ENCODE data around the gene TEX22. TPM values are rescaled to one million over a fixed set of nuclear protein-coding genes. Genes with fewer than 3 reads are reported as not detected.
A peak's percentile ranks its signal among the peaks of the same experiment; 100 is the strongest.

TEX22 gene
- total RNA-seq, 1 donor from 2014 or later = 5.7 TPM

DNA sequence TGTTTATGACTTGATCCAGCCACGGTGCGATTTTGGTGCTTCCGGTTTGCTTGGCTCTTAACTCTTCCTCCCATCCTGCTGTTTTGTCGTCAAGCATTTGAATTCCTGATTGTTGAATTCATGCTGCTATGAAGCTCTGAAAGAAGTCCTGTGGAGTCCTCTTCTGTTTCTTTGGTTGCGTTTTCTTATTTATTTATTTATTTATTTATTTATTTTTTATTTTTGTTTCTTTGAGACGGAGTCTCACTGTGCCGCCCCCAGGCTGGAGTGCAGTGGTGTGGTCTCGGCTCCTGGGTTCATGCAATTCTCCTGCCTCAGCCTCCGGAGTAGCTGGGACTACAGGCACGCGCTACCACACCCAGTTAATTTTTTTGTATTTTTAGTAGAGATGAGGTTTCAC lies 18.3 kb downstream of the TEX22 start:
- Mint-ChIP-seq H3K27ac (no peak overlapping the region), H3K36me3 (ENCODE audit: low read depth) (peaks cover 1% of the 10 kb centered on the region), H3K4me1 (peaks cover 22% of the 10 kb centered on the region), H3K9me3 (no peaks in the 10 kb centered on the region), H3K27me3 (peaks cover 12% of the 10 kb centered on the region), H3K4me3 (no peak overlapping the region)
- intact Hi-C loops (cut with micrococcal nuclease) = loop anchor here (5.0 kb wide), 1 partner anchor 61 kb away; no protein-coding TSS in a partner anchor
- ATAC-seq (ENCODE audit: low read depth) (no peak), DNase-seq (no peak)
- ChIA-PET POLR2A (interaction anchor here (0.6 kb wide), 1 partner anchor 9 kb away, joined by 3 read pairs; no protein-coding TSS in a partner anchor), CTCF (interaction anchor here (1.2 kb wide), 1 partner anchor 18 kb away, joined by 3 read pairs; the partner anchor contains the start of gene TEX22)
- TF ChIP-seq, protein P1, sequence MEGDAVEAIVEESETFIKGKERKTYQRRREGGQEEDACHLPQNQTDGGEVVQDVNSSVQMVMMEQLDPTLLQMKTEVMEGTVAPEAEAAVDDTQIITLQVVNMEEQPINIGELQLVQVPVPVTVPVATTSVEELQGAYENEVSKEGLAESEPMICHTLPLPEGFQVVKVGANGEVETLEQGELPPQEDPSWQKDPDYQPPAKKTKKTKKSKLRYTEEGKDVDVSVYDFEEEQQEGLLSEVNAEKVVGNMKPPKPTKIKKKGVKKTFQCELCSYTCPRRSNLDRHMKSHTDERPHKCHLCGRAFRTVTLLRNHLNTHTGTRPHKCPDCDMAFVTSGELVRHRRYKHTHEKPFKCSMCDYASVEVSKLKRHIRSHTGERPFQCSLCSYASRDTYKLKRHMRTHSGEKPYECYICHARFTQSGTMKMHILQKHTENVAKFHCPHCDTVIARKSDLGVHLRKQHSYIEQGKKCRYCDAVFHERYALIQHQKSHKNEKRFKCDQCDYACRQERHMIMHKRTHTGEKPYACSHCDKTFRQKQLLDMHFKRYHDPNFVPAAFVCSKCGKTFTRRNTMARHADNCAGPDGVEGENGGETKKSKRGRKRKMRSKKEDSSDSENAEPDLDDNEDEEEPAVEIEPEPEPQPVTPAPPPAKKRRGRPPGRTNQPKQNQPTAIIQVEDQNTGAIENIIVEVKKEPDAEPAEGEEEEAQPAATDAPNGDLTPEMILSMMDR (IDR thresholded peaks at IDR 0.05) = no peak

DNA sequence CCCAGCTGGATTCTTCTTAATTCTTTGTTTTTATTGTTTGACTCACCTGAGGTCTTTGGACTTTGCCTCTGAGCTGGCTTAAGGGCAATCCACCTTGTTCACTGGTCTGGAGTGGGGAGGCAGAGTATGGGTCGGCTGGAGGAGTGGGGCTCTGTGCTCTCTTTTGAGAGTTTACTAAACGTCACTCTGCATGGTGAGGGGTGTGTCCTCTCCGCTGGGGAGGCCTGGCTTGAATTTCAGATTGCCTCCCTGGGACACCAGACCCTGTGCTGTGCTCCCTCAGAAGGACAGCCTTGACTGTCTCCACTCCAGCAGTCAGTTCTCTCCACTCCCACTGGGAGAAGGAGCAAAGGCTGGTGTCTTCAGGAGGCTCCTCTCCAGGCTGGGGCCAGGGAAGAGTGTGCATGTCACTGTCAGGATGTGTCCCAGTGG lies 19.4 kb downstream of the TEX22 start:
- H3K27ac Mint-ChIP-seq = no peak overlapping the region
- peaks cover 11% of the 10 kb centered on the region for H3K27me3 Mint-ChIP-seq
- no peak for DNase-seq
- intact Hi-C loops (cut with micrococcal nuclease) = loop anchor here (5.0 kb wide), 1 partner anchor 60 kb away; no protein-coding TSS in a partner anchor
- no peak for ATAC-seq (ENCODE audit: low read depth)
- TF ChIP-seq, protein P1 (IDR thresholded peaks at IDR 0.05) = no peak
- no peaks in the 10 kb centered on the region for H3K9me3 Mint-ChIP-seq
- peaks cover 1% of the 10 kb centered on the region for H3K36me3 Mint-ChIP-seq (ENCODE audit: low read depth)
- H3K4me1 Mint-ChIP-seq = peaks cover 29% of the 10 kb centered on the region
- no peak overlapping the region for H3K4me3 Mint-ChIP-seq
- CTCF ChIA-PET = interaction anchor here (0.6 to 1.3 kb wide), 4 partner anchors 19 to 238 kb away, joined by 3 to 5 read pairs (median 3); partner anchors contain the start of gene TEX22
- POLR2A ChIA-PET = no interaction called here

DNA sequence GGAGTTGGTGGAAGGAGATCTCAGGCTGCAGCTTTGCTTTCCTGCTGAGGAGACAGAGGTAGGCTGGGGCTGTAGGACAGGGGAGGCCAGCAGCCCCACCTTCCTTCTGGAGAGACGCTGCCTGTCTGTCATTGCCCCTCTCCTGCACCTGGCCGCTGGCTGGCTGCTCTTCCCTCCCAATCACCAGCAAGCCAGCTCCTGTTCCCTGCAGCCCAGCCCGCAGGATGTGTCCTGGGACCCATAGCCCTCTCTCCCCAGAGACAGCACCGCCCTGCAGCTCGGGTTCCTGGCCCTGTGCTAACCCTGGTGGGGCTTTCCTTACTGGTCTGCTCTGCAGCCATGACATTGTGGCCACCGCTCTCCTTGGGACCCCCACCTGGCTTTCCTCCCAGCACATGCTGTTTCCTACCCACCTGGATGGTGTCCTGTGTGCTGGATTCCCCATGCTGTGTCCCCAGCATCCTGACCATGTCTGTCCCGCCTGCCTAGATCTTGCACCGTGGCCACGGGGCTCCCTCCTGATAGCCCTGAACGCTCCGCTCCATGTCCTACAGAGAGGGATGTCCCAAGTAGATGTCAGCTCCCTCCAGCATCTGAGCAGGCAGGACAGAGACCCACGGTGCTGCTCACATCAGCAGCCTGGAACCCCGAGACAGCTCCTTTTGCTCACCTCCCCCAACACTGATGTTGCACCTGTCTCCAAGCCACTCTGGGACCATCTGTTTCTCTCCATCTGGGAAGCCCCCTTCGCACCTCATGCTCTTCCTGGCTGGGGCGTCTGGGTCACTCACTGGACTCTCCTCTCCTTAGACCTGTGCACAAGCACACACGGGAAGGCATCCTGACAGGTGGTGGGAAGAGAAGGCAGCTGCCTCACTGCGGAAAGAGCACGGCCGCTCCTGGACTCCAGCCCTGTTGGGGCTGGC lies 20.2 kb downstream of the TEX22 start:
- DNase-seq = no peak
- H3K4me3 Mint-ChIP-seq = peak overlapping the region; percentile 72
- ChIA-PET POLR2A (no interaction called here), CTCF (interaction anchor here (0.6 to 1.3 kb wide), 3 partner anchors 62 to 238 kb away, joined by 3 to 5 read pairs (median 3); no protein-coding TSS in a partner anchor)
- peaks cover 28% of the 10 kb centered on the region for H3K4me1 Mint-ChIP-seq
- H3K27me3 Mint-ChIP-seq = peaks cover 3% of the 10 kb centered on the region
- TF ChIP-seq, protein P1 (IDR thresholded peaks at IDR 0.05) = no peak
- no peak for ATAC-seq (ENCODE audit: low read depth)
- intact Hi-C loops (cut with micrococcal nuclease) = loop anchor here (1.0 to 5.0 kb wide), 3 partner anchors 12 to 59 kb away; partner anchors contain the start of gene TEX22
- H3K9me3 Mint-ChIP-seq = no peaks in the 10 kb centered on the region
- H3K36me3 Mint-ChIP-seq (ENCODE audit: low read depth) = peaks cover 2% of the 10 kb centered on the region
- H3K27ac Mint-ChIP-seq = no peak overlapping the region

DNA sequence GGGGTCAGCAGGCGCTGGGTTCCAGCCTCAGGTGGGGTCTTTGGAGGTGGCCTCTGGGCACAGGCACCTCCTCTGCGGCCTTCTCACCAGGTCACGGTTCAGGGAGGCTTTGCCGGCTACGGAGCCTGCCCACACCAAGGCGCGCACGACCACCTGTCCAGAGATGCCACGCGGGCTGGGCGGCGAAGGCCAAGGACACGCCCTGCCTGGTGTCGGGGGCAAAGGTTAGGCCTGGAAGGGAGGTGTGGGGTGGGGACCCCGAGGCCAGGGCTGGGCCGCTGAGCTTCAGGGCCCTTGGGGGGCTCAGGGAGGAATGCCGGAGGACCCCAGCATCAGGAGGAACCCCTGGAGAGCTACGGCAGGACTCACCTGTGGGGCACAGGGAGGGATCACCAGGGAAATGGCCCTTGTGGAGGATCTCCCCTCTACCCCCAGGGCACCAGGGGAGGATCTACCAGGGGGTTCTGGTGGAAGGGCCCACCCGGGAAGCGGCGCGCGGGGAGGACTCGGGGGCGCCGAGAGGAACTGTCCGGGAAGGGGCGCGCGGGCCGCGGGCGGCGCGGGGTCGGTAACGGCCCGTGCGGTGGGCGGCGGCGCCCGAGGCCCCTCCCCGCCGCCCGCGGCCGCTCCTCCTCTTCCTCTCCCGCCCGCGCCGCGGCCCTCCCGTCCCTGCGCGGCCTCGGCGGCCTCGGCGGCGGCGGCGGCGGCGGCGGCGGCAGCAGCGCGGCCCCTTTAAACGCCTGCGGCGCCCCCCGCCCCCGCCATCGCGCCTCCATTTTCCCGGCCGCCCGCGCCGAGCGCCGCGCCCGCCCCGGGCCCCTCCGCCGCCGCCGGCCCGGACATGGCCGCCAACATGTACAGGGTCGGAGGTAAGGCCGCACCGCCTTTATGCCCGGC lies 21.1 kb downstream of the TEX22 start, which contains the start of gene MTA1:
Gene MTA1, plus strand, starts transcription at position 633 of the 897 bp plus-strand sequence. Its CDS starts 209 bp downstream, at position 842.
- DNase-seq = peak; percentile 54
- Mint-ChIP-seq H3K36me3 (ENCODE audit: low read depth) (peaks cover 4% of the 10 kb centered on the region), H3K27ac (peak within 1 kb of the TSS; percentile 56), H3K4me3 (peak within 1 kb of the TSS; percentile 86), H3K9me3 (no peaks in the 10 kb centered on the region), H3K4me1 (peaks cover 30% of the 10 kb centered on the region), H3K27me3 (no peaks in the 10 kb centered on the region)
- CTCF ChIA-PET = no interaction called here
- intact Hi-C loops (cut with micrococcal nuclease) = loop anchor here (1.0 to 5.0 kb wide), 3 partner anchors 13 to 58 kb away; partner anchors contain the start of gene TEX22
- ATAC-seq (ENCODE audit: low read depth) = peak; percentile 73
- TF ChIP-seq, protein P1 (IDR thresholded peaks at IDR 0.05) = no peak
- POLR2A ChIA-PET = no interaction called here
